SK-N-SH (cell line): ENCODE data around the gene STAT1. TPM values are rescaled to one million over a fixed set of nuclear protein-coding genes. Genes with fewer than 3 reads are reported as not detected.

Experiments
- CTCF ChIA-PET: fragments of 300-600, 350-600 bp; formaldehyde crosslinking; extraction: SDS; loops from one replicate; lab custom pipeline; 2021; lab: Yijun Ruan, JAX
- POLR2A ChIA-PET: fragments of 350-600 bp; sonication (Branson Sonifier 250); formaldehyde crosslinking; extraction: SDS; loops from one replicate; lab custom pipeline; 2020; ENCODE audit warnings: antibody characterized with exemption, inconsistent platforms; lab: Yijun Ruan, JAX
- DNase-seq: peaks from one replicate; pipeline ENCODE4 v3.0.0; 2012
- H2AFZ ChIP-seq: fragments of 200-600 bp; sonication (generic); 2 replicates; pipeline ENCODE4 v1.8.1; 2016; ENCODE audit warnings: antibody characterized with exemption, mild to moderate bottlenecking, low read depth
- H3F3A ChIP-seq: fragments of 200-600 bp; sonication (generic); replicated peaks from 2 replicates; pipeline ENCODE3; 2016; ENCODE audit warnings: antibody characterized with exemption, mild to moderate bottlenecking; ENCODE audit not compliant: insufficient read depth
- H3K27ac ChIP-seq, 2 experiments: fragments of 200-500 bp in 1 of 2; fragments of 200-600 bp in 1 of 2; sonication (Bioruptor generic) in 1 of 2; sonication (generic), shearing (Covaris generic) in 1 of 2; 2 replicates each; pipeline versions ENCODE4 v1.5.1 to v1.6.1; 2014 to 2016; ENCODE audit warnings: low read depth in 2 of 2, inconsistent platforms in 1 of 2, low read length in 1 of 2, mild to moderate bottlenecking in 1 of 2, mixed read lengths in 1 of 2
- H3K27me3 ChIP-seq: fragments of 200-600 bp; sonication (generic), shearing (Covaris generic); 2 replicates; pipeline ENCODE4 v1.6.1; 2016; ENCODE audit warnings: mixed run types; ENCODE audit not compliant: insufficient read depth
- H3K36me3 ChIP-seq, 2 experiments: fragments of 200-500 bp in 1 of 2; fragments of 200-600 bp in 1 of 2; sonication (Bioruptor generic) in 1 of 2; sonication (generic) in 1 of 2; replicated peaks in 1 of 2; 2 replicates each; pipeline versions ENCODE3 to v1.5.1; 2014 to 2016; ENCODE audit warnings: low read length in 1 of 2, mild to moderate bottlenecking in 1 of 2; ENCODE audit not compliant: insufficient read depth in 2 of 2, control insufficient read depth in 1 of 2
- H3K4me1 ChIP-seq, 2 experiments: fragments of 200-500 bp in 1 of 2; fragments of 200-600 bp in 1 of 2; sonication (Bioruptor generic) in 1 of 2; sonication (generic), shearing (Covaris generic) in 1 of 2; 2 replicates each; pipeline versions ENCODE4 v1.5.1 to v1.6.1; 2014 to 2016; ENCODE audit warnings: low read depth in 1 of 2, low read length in 1 of 2, mixed run types in 1 of 2; ENCODE audit not compliant: insufficient read depth in 2 of 2, control insufficient read depth in 1 of 2
- H3K4me2 ChIP-seq: fragments of 200-600 bp; sonication (generic), shearing (Covaris generic); 2 replicates; pipeline ENCODE4 v1.6.1; 2017; ENCODE audit warnings: mixed run types
- H3K4me3 ChIP-seq, 2 experiments: fragments of 200-500 bp in 1 of 2; fragments of 200-600 bp in 1 of 2; sonication (Bioruptor generic) in 1 of 2; sonication (generic), shearing (Covaris generic) in 1 of 2; 2 replicates each; pipeline versions ENCODE4 v1.5.1 to v1.8.1; 2014 to 2016; ENCODE audit warnings: low read depth in 2 of 2, inconsistent platforms in 1 of 2, low read length in 1 of 2, mild to moderate bottlenecking in 1 of 2, mixed read lengths in 1 of 2, moderate library complexity in 1 of 2
- H3K79me2 ChIP-seq: fragments of 200-600 bp; sonication (generic); 2 replicates; pipeline ENCODE4 v1.8.1; 2017; ENCODE audit warnings: mild to moderate bottlenecking; ENCODE audit not compliant: insufficient read depth
- H3K9ac ChIP-seq: fragments of 200-600 bp; sonication (generic); 2 replicates; pipeline ENCODE4 v1.6.1; 2017; ENCODE audit warnings: mixed run types
- H3K9me2 ChIP-seq: fragments of 200-600 bp; sonication (generic); 2 replicates; pipeline ENCODE4 v1.6.1; 2017; ENCODE audit warnings: mixed run types
- H3K9me3 ChIP-seq: fragments of 200-600 bp; sonication (generic); 2 replicates; pipeline ENCODE4 v1.6.1; 2017; ENCODE audit warnings: mixed run types, mild to moderate bottlenecking, moderate library complexity
- H4K20me1 ChIP-seq: fragments of 200-600 bp; sonication (generic); 2 replicates; pipeline ENCODE4 v1.6.1; 2017; ENCODE audit warnings: mild to moderate bottlenecking, mixed run types; ENCODE audit not compliant: insufficient read depth
- CHD2 ChIP-seq: fragments of 150-350 bp; IDR thresholded peaks from 2 replicates; pipeline ENCODE4 v1.6.1; 2018; ENCODE audit warnings: low read length; ENCODE audit not compliant: partially characterized antibody
- ELF1 ChIP-seq: IDR thresholded peaks from 2 replicates; pipeline ENCODE4 v1.4.0; 2012
- EP300 ChIP-seq, 2 experiments: IDR thresholded peaks; 2 replicates each; pipeline versions ENCODE4 v1.4.0 to v1.6.1; 2012; ENCODE audit warnings: borderline replicate concordance in 1 of 2, low read depth in 1 of 2, low read length in 1 of 2
- FOSL2 ChIP-seq: IDR thresholded peaks from 2 replicates; pipeline ENCODE4 v1.4.0; 2012; ENCODE audit warnings: low read depth, mild to moderate bottlenecking, moderate library complexity, borderline replicate concordance
- FOXJ3 ChIP-seq: sonication (generic); formaldehyde crosslinking; IDR thresholded peaks from 2 replicates; pipeline ENCODE4 v1.5.1; 2020; ENCODE audit warnings: mild to moderate bottlenecking, missing genetic modification reagents
- GABPA ChIP-seq: IDR thresholded peaks from 2 replicates; pipeline ENCODE4 v1.4.0; 2012; ENCODE audit warnings: low read depth, mild to moderate bottlenecking
- MEF2A ChIP-seq: IDR thresholded peaks from 2 replicates; pipeline ENCODE4 v1.4.0; 2012; ENCODE audit warnings: low read depth, borderline replicate concordance
- MXI1 ChIP-seq: IDR thresholded peaks from 2 replicates; pipeline ENCODE4 v1.6.1; 2012; ENCODE audit warnings: mild to moderate bottlenecking, low read depth, low read length, improper control_type of control experiment
- NFIC ChIP-seq: IDR thresholded peaks from 2 replicates; pipeline ENCODE4 v1.4.0; 2012; ENCODE audit warnings: borderline replicate concordance
- NRF1 ChIP-seq: IDR thresholded peaks from 2 replicates; pipeline ENCODE4 v1.6.1; 2012; ENCODE audit warnings: low read depth, mild to moderate bottlenecking, low read length
- RCOR1 ChIP-seq: fragments of 150-350 bp; IDR thresholded peaks from 2 replicates; pipeline ENCODE4 v1.6.1; 2017; ENCODE audit warnings: antibody characterized with exemption, low read length
- SIN3A ChIP-seq: IDR thresholded peaks from 2 replicates; pipeline ENCODE4 v1.6.1; 2012; ENCODE audit warnings: low read depth, mild to moderate bottlenecking, low read length, moderate library complexity, borderline replicate concordance
- SMC3 ChIP-seq: IDR thresholded peaks from 2 replicates; pipeline ENCODE4 v1.6.1; 2012; ENCODE audit warnings: low read depth, low read length, improper control_type of control experiment
- TAF1 ChIP-seq: IDR thresholded peaks from 2 replicates; pipeline ENCODE4 v1.6.1; 2012; ENCODE audit warnings: low read depth, mild to moderate bottlenecking, low read length, moderate library complexity, borderline replicate concordance
- USF1 ChIP-seq: IDR thresholded peaks from 2 replicates; pipeline ENCODE4 v1.4.0; 2012; ENCODE audit warnings: low read depth, borderline replicate concordance
- USF2 ChIP-seq: fragments of 150-350 bp; IDR thresholded peaks from 2 replicates; pipeline ENCODE4 v1.6.1; 2017; ENCODE audit warnings: antibody characterized with exemption, low read length, low read depth, borderline replicate concordance
- ZBTB33 ChIP-seq: IDR thresholded peaks from 2 replicates; pipeline ENCODE4 v1.4.0; 2012; ENCODE audit warnings: low read depth, borderline replicate concordance
- WGBS: methylation state at CpG from one replicate; pipeline ENCODE4 v1.1.6; 2017; ENCODE audit warnings: low lambda C conversion rate; 5-methylcytosine and 5-hydroxymethylcytosine counted together
- polyA plus RNA-seq, 3 experiments: library from polyadenylated mRNA; depleted of rRNA; stranded (reverse); fragments of >200 nt; gene quantifications; 2 replicates each; pipeline ENCODE4 v1.2.3, GENCODE V29; 2012

Gene STAT1
- polyA plus RNA-seq, 1 of the 3 experiments (the other 2 are of a cell fraction), result 22.1 TPM

- no peaks in the 10 kb centered on the region; a peak in 1 of 4 replicates for H3K4me1 ChIP-seq
- H3K9me3 ChIP-seq, result no peaks in the 10 kb centered on the region
- H2AFZ ChIP-seq, result no peak overlapping the region
- DNase-seq, result no peak
- H3K27ac ChIP-seq, result no peak overlapping the region
- H3K36me3 ChIP-seq, result no peaks in the 10 kb centered on the region
- ChIA-PET CTCF (interaction anchor here (0.6 to 0.7 kb wide), 2 partner anchors 181 to 679 kb away, joined by 3 read pairs; no protein-coding TSS in a partner anchor), POLR2A (no interaction called here)
- no peaks in the 10 kb centered on the region for H3K9me2 ChIP-seq
- no peaks in the 10 kb centered on the region for H3K27me3 ChIP-seq
- 90% methylated on average over 2 of the region's 2 CpGs for WGBS
- no peaks in the 10 kb centered on the region for H3F3A ChIP-seq
- H3K4me2 ChIP-seq, result no peak overlapping the region
- no peaks in the 10 kb centered on the region for H4K20me1 ChIP-seq
- no peak overlapping the region for H3K4me3 ChIP-seq
- H3K9ac ChIP-seq, result no peak overlapping the region
- no peak for TF ChIP-seq USF2
- no peak for TF ChIP-seq SIN3A
- no peak for TF ChIP-seq MXI1
- no peak for TF ChIP-seq SMC3
- TF ChIP-seq CHD2, result no peak
- TF ChIP-seq MEF2A, result no peak
- TF ChIP-seq FOSL2, result no peak
- TF ChIP-seq RCOR1, result no peak
- TF ChIP-seq ZBTB33, result no peak
- no peak for TF ChIP-seq USF1
- no peak for TF ChIP-seq ELF1
- TF ChIP-seq FOXJ3 (CRISPR knock-in tag), result no peak
- TF ChIP-seq NRF1, result no peak
- TF ChIP-seq GABPA, result no peak
- no peak for TF ChIP-seq EP300 (IDR thresholded peaks at IDR 0.05; ENCODE audit: borderline replicate concordance in 1 of 2, low read depth in 1 of 2, low read length in 1 of 2)
- no peak for TF ChIP-seq TAF1
- no peak for TF ChIP-seq NFIC
- H3K79me2 ChIP-seq, result no peaks in the 10 kb centered on the region
These were observed 17.3 kb upstream of the STAT1 start for GRCh38 chr2:191031256-191031655.
